AG09319 (cell line): ENCODE measurements around the gene TRAK1.
A peak's percentile ranks its signal among the peaks of the same experiment; 100 is the strongest.

Experiments
- DNase-seq: peaks from one replicate; pipeline ENCODE4 v3.0.0-alpha.2; 2010; ENCODE audit warnings: low read depth; ENCODE audit errors: extremely low read depth
- TF ChIP-seq, protein P1 (sequence below): IDR thresholded peaks from 2 replicates; pipeline ENCODE4 v1.5.1; 2011; ENCODE audit warnings: low read depth, mild to moderate bottlenecking, inconsistent platforms, low read length, moderate library complexity

TRAK1 gene

DNA sequence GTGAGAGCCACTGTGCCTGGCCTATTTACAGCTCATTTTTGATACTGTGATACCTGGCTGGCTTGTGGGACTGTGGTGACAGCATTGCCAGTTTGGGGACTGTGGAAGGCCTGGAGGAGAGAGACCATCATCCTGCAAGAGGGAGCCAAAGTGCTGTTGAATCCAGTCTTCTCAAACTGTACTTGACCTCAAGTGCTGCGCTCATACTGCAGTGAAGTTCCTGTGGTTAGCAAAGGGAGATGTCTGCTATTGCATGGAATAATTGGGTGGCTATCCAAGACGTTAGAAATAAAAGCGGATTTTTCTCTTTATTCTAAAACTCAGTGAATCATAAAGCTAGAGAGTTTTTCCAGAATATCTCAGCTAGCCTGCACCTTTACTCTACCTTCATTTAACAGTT, 91.4 kb downstream of the TRAK1 start:
- no peak for DNase-seq
- TF ChIP-seq, protein P1, sequence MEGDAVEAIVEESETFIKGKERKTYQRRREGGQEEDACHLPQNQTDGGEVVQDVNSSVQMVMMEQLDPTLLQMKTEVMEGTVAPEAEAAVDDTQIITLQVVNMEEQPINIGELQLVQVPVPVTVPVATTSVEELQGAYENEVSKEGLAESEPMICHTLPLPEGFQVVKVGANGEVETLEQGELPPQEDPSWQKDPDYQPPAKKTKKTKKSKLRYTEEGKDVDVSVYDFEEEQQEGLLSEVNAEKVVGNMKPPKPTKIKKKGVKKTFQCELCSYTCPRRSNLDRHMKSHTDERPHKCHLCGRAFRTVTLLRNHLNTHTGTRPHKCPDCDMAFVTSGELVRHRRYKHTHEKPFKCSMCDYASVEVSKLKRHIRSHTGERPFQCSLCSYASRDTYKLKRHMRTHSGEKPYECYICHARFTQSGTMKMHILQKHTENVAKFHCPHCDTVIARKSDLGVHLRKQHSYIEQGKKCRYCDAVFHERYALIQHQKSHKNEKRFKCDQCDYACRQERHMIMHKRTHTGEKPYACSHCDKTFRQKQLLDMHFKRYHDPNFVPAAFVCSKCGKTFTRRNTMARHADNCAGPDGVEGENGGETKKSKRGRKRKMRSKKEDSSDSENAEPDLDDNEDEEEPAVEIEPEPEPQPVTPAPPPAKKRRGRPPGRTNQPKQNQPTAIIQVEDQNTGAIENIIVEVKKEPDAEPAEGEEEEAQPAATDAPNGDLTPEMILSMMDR: no peak

DNA sequence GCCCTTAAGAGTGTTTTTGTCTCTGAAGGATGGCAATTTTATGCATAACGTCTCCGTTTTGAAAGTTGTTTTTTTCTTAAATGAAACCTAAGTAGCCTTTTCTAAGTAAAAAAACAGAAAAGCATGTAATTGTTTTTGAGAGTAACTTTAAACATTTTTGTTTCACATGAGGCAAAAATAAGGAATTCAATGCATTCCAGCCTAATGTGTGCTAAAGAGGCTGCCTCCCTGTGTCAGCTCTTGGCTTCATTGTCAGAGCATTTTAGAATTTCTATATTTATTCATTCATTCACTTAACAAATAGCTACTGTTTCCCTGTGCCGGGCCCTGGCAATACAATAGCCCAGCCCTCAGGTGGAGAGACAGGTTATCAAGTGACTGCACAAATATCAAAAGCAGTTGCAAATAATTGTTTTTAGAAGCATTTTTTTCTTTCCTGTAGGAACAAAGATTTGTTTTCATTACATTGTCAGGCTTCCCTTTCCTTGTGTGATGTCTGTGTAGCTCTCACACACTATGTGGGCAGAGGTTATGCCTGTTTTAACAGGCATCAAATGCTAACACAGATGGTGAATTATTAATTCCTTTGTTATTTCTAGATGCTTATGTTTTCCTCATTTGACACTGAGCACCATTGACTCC, 93.0 kb downstream of the TRAK1 start:
- no peak for DNase-seq
- TF ChIP-seq, protein P1: no peak; the same call in 1 of the 2 replicates

DNA sequence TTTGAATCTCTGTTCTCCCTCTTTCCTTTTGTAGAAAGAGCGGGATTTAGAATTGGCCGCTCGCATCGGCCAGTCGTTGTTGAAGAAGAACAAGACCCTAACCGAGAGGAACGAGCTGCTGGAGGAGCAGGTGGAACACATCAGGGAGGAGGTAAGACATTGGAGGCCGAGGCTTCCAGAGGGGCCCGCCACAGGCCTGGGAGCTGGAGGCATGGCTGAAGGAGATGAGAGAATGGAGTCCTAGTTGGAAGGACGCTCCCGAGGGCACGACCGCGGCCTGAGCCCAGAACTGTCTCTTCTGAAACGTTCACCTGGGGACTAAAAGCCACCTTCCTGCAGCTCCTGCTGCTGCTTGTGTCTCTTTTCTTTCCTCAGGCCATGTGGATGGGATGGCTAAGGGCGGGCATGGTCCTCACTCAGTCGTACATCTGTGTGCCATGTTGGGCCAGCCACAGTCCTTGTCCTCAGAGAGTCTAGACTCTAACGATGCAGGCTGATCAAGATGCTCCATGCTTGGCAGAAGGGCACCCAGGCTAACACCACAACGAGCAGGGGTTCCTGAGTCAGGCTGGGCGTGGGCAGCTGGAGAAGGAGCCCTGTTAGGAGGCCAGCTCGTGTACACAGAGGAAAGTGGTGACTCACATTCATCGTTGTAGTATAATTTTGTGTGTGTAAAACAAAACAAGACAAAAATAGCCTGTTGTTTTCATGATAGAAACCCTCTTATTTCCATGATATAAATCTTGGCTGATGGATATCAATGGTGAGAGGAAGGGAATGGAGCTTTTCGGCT, 93.7 kb downstream of the TRAK1 start:
- TF ChIP-seq, protein P1: no peak
- DNase-seq: peak; percentile 14

DNA sequence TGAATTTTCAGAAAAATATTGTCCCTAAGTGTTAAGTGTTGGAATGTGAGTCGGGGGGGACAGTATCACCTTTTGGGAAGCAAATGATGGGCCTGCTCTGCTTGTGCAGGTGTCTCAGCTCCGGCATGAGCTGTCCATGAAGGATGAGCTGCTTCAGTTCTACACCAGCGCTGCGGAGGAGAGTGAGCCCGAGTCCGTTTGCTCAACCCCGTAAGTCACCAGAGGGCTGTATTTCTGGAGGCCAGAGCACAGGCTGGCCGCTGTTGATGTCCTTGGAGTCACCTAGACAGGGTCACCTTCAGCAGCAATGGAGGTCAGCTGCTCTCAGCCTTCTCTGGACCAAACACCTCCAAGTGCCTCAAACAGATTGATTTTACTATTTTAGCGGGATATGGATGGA, 96.8 kb downstream of the TRAK1 start:
- DNase-seq: no peak
- TF ChIP-seq, protein P1: no peak

DNA sequence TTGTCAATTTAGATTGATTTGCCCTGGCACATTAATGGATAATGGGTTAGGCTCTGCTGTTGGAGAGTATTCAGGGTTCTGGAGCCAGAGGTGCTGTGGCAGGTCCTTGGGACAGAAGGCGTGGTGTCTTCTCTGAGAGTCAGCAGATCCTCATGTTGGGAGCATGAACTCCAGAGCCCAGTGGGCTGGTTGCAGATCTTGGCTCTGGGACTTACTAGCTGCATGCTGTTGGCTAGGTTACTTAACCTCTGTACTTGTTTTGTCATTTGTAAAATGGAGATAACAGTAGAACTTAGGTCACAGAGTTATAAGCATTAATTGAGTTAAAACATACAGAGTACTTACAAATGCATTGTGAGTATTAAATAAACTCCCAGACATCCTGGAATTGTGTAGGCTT, 97.2 kb downstream of the TRAK1 start:
- no peak for DNase-seq
- TF ChIP-seq, protein P1: no peak

DNA sequence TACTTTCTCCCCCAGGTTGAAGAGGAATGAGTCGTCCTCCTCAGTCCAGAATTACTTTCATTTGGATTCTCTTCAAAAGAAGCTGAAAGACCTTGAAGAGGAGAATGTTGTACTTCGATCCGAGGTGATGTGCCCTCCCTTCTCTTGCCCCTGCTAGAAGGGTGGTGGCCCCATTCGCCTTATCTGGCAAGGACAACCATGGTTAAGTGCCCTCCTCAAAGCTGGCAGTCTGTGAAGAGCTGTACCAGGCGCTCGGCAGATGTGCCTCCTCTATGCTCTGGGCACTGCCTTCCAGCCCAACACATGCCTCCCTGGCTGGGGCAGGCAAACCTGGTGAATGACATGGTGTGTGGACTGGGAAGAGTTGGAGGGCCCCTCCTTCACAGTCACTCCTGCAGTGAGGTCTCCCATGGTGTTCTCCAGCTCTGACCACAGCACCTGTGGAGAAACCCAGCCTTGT, 97.9 kb downstream of the TRAK1 start:
- TF ChIP-seq, protein P1: no peak
- no peak for DNase-seq

DNA sequence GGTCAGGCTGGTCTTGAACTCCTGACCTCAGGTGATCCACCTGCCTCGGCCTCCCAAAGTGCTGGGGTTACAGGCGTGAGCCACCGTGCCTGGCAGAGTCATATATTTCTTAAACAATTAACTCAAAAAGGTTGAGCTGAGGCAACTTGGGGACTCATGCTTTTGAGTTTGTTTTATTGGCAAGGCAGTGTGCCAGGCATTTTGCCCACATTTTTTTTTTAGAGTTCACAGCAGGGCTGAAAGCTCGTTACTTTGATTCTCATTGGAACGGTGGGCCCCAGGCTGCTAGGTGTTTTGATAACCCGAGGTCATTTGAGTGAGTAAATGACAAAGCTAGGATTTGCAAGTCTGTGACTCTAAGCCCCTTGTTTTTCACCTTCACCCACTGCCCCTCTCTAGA, 98.6 kb downstream of the TRAK1 start:
- DNase-seq: no peak
- TF ChIP-seq, protein P1: no peak
